PFSK-1 (cell line): Measurements from ENCODE around the gene SMTNL2.

ENCODE experiments used
- FOXP2 ChIP-seq: optimal IDR thresholded peaks from 2 replicates; pipeline ENCODE3; 2011; ENCODE audit warnings: borderline replicate concordance, control low read depth, inconsistent platforms; ENCODE audit not compliant: insufficient read depth; ENCODE audit errors: extremely low read length, extremely low read depth
- POLR2AphosphoS5 ChIP-seq: IDR thresholded peaks from 2 replicates; pipeline ENCODE4 v1.6.1; 2012; ENCODE audit warnings: low read depth, mild to moderate bottlenecking, control low read depth, low read length, moderate library complexity
- REST ChIP-seq, 2 experiments: IDR thresholded peaks; 2 replicates each; pipeline versions ENCODE4 v1.6.1 to v1.8.0; 2011 to 2012; ENCODE audit warnings: low read depth in 2 of 2, low read length in 2 of 2, control low read depth in 1 of 2, inconsistent platforms in 1 of 2, mild to moderate bottlenecking in 1 of 2, moderate library complexity in 1 of 2; ENCODE audit not compliant: insufficient read depth in 1 of 2
- SIN3A ChIP-seq: IDR thresholded peaks from 2 replicates; pipeline ENCODE4 v1.6.1; 2012; ENCODE audit warnings: mild to moderate bottlenecking, low read length, moderate library complexity, borderline replicate concordance; ENCODE audit not compliant: insufficient read depth
- TAF1 ChIP-seq: IDR thresholded peaks from 2 replicates; pipeline ENCODE4 v1.6.1; 2012; ENCODE audit warnings: low read length, control low read depth, borderline replicate concordance; ENCODE audit not compliant: insufficient read depth

Gene SMTNL2

GRCh38 chr17:4537451-4538235 is 46.7 kb upstream of the SMTNL2 start:
- no peak for TF ChIP-seq TAF1
- no peak for TF ChIP-seq FOXP2
- no peak for TF ChIP-seq REST (IDR thresholded peaks at IDR 0.05; ENCODE audit: insufficient read depth in 1 of 2, low read depth in 2 of 2, low read length in 2 of 2)
- TF ChIP-seq SIN3A, result no peak
- no peak; the same call in 1 of the 2 replicates for TF ChIP-seq POLR2AphosphoS5

- TF ChIP-seq POLR2AphosphoS5 (no peak), FOXP2 (no peak), SIN3A (no peak), TAF1 (no peak), REST (IDR thresholded peaks at IDR 0.05; ENCODE audit: insufficient read depth in 1 of 2, low read depth in 2 of 2, low read length in 2 of 2) (no peak)
Measured at GRCh38 chr17:4538236-4539002, 45.9 kb upstream of the SMTNL2 start.

- no peak for TF ChIP-seq REST (IDR thresholded peaks at IDR 0.05; ENCODE audit: insufficient read depth in 1 of 2, low read depth in 2 of 2, low read length in 2 of 2)
- TF ChIP-seq FOXP2, result no peak
- TF ChIP-seq POLR2AphosphoS5, result no peak; the same call in 1 of the 2 replicates
- TF ChIP-seq SIN3A, result no peak
- no peak for TF ChIP-seq TAF1
Measured at GRCh38 chr17:4539025-4539424, 45.3 kb upstream of the SMTNL2 start.

- TF ChIP-seq FOXP2 (no peak), TAF1 (no peak), POLR2AphosphoS5 (peak; percentile 30)
Measured at GRCh38 chr17:4539576-4540223, 44.6 kb upstream of the SMTNL2 start.

- TF ChIP-seq FOXP2 (peak; percentile 19), SIN3A (no peak), TAF1 (no peak)
Measured at GRCh38 chr17:4540224-4540651, 44.1 kb upstream of the SMTNL2 start.
